GM23338 (cell line): ENCODE data around the gene GPSM1. TPM values are rescaled to one million over a fixed set of nuclear protein-coding genes. Genes with fewer than 3 reads are reported as not detected.

ENCODE experiments used
- ATAC-seq: fragments of 200-7000 bp; cut with Tn5 transposase; 3 replicates; pipeline ENCODE4 v1.9.1; 2020
- DNase-seq: peaks from one replicate; pipeline ENCODE4 v3.0.0-alpha.2; 2015; ENCODE audit warnings: low spot score
- H2AFZ ChIP-seq: fragments of 200-600 bp; sonication (generic); 2 replicates; pipeline ENCODE4 v1.8.0; 2016; ENCODE audit warnings: antibody characterized with exemption, mild to moderate bottlenecking, moderate library complexity
- H3F3A ChIP-seq: fragments of 200-600 bp; sonication (generic); replicated peaks from 2 replicates; pipeline ENCODE4 v1.8.0; 2017; ENCODE audit warnings: antibody characterized with exemption, mixed run types, low read depth
- H3K27ac ChIP-seq: fragments of 200-600 bp; sonication (generic); 2 replicates; pipeline ENCODE4 v1.6.1; 2016; ENCODE audit warnings: low read depth
- H3K27me3 ChIP-seq: fragments of 200-600 bp; sonication (generic); 2 replicates; pipeline ENCODE4 v1.8.0; 2016; ENCODE audit warnings: mild to moderate bottlenecking, mixed run types, moderate library complexity; ENCODE audit not compliant: insufficient read depth
- H3K36me3 ChIP-seq: fragments of 200-600 bp; sonication (generic); 2 replicates; pipeline ENCODE4 v1.8.0; 2016; ENCODE audit warnings: mild to moderate bottlenecking; ENCODE audit not compliant: insufficient read depth
- H3K4me1 ChIP-seq: fragments of 200-600 bp; sonication (generic); 2 replicates; pipeline ENCODE4 v1.8.0; 2016; ENCODE audit warnings: mild to moderate bottlenecking, moderate library complexity; ENCODE audit not compliant: insufficient read depth
- H3K4me2 ChIP-seq: fragments of 200-600 bp; sonication (generic); 2 replicates; pipeline ENCODE4 v1.7.1; 2017; ENCODE audit warnings: mixed run types
- H3K4me3 ChIP-seq: fragments of 200-600 bp; sonication (generic); 2 replicates; pipeline ENCODE4 v1.6.1; 2016; ENCODE audit warnings: mixed run types
- H3K79me2 ChIP-seq: fragments of 200-600 bp; sonication (generic); replicated peaks from 2 replicates; pipeline ENCODE4 v1.8.0; 2017; ENCODE audit warnings: mild to moderate bottlenecking; ENCODE audit not compliant: insufficient read depth
- H3K9me2 ChIP-seq: fragments of 200-600 bp; sonication (generic); 2 replicates; pipeline ENCODE4 v1.8.0; 2017; ENCODE audit not compliant: insufficient read depth
- H4K20me1 ChIP-seq: fragments of 200-600 bp; sonication (generic); replicated peaks from 2 replicates; pipeline ENCODE4 v1.8.0; 2017; ENCODE audit warnings: mild to moderate bottlenecking; ENCODE audit not compliant: insufficient read depth
- H3K27ac Mint-ChIP-seq: 2 replicates; pipeline ENCODE4 v1.8.0; 2020; ENCODE audit warnings: inconsistent platforms, mild to moderate bottlenecking, moderate library complexity, mixed read lengths
- H3K27me3 Mint-ChIP-seq: 3 replicates; pipeline ENCODE4 v1.8.0; 2022; ENCODE audit warnings: low read depth, mild to moderate bottlenecking, moderate library complexity, mixed read lengths, inconsistent platforms; ENCODE audit not compliant: insufficient read depth, poor library complexity
- H3K36me3 Mint-ChIP-seq: 3 replicates; pipeline ENCODE4 v1.8.0; 2021; ENCODE audit warnings: low read depth, mild to moderate bottlenecking, inconsistent platforms, moderate library complexity, mixed read lengths
- H3K4me1 Mint-ChIP-seq: 3 replicates; pipeline ENCODE4 v1.8.0; 2020; ENCODE audit warnings: mild to moderate bottlenecking, inconsistent platforms, mixed read lengths
- H3K4me3 Mint-ChIP-seq: 3 replicates; pipeline ENCODE4 v1.8.0; 2021; ENCODE audit warnings: moderate library complexity, mild to moderate bottlenecking, inconsistent platforms, mixed read lengths
- H3K9me3 Mint-ChIP-seq: 3 replicates; pipeline ENCODE4 v1.8.0; 2020; ENCODE audit warnings: moderate library complexity, mild to moderate bottlenecking, inconsistent platforms, mixed read lengths
- CREB1 ChIP-seq: fragments of 250-450 bp; sonication (Bioruptor Pico); IDR thresholded peaks from 2 replicates; pipeline ENCODE4 v1.5.0; 2020; ENCODE audit warnings: low read depth, mild to moderate bottlenecking, moderate library complexity
- ETS1 ChIP-seq: IDR thresholded peaks from 2 replicates; pipeline ENCODE4 v1.6.1; 2016; ENCODE audit warnings: antibody characterized with exemption
- JUNB ChIP-seq: IDR thresholded peaks from one replicate; pipeline ENCODE4 v1.6.1; 2016; ENCODE audit warnings: antibody characterized with exemption; ENCODE audit not compliant: unreplicated experiment
- REST ChIP-seq: IDR thresholded peaks from one replicate; pipeline ENCODE4 v1.6.1; 2018; ENCODE audit warnings: antibody characterized with exemption; ENCODE audit not compliant: unreplicated experiment
- STAT1 ChIP-seq: IDR thresholded peaks from one replicate; pipeline ENCODE4 v1.6.1; 2016; ENCODE audit warnings: antibody characterized with exemption; ENCODE audit not compliant: unreplicated experiment
- ZNF114 ChIP-seq: fragments of 250-450 bp; sonication (Bioruptor Pico); IDR thresholded peaks from 2 replicates; pipeline ENCODE4 v1.5.0; 2020; ENCODE audit warnings: mild to moderate bottlenecking, moderate library complexity
- ZNF331 ChIP-seq: fragments of 250-450 bp; sonication (Bioruptor Pico); IDR thresholded peaks from 2 replicates; pipeline ENCODE4 v1.5.0; 2020; ENCODE audit warnings: low read depth, mild to moderate bottlenecking, moderate library complexity
- ZNF462 ChIP-seq: fragments of 250-450 bp; sonication (Bioruptor Pico); IDR thresholded peaks from 2 replicates; pipeline ENCODE4 v1.5.0; 2020; ENCODE audit warnings: mild to moderate bottlenecking, moderate library complexity
- polyA plus RNA-seq: library from polyadenylated mRNA; unstranded; fragments of >200 nt; fragmentation: Nextera tagmentation; extraction: Ambion mirVana; gene quantifications from 2 replicates; pipeline ENCODE4 v1.2.1, GENCODE V29; 2016
- total RNA-seq: library from RNA; depleted of rRNA; stranded (reverse); fragments of >200 nt; shearing (Covaris generic); gene quantifications from 2 replicates; pipeline ENCODE4 v1.2.3, GENCODE V29; 2014

GPSM1 gene
- total and polyA plus RNA-seq, 2 experiments from 2014 or later: 4.8 to 23.2 TPM

- Mint-ChIP-seq H3K4me3 (no peak overlapping the region), H3K9me3 (no peaks in the 10 kb centered on the region), H3K36me3 (peaks cover 30% of the 10 kb centered on the region; the same call in 2 of the 3 replicates), H3K27me3 (no peaks in the 10 kb centered on the region), H3K27ac (no peak overlapping the region), H3K4me1 (no peaks in the 10 kb centered on the region)
- H3F3A ChIP-seq: 0 out of 2 replicates have a peak, but pooled peaks cover 3% of the 10 kb centered on the region
- H3K79me2 ChIP-seq: no peaks in the 10 kb centered on the region
- H3K4me3 ChIP-seq: no peak overlapping the region
- no peaks in the 10 kb centered on the region for H3K4me1 ChIP-seq
- no peaks in the 10 kb centered on the region for H3K27me3 ChIP-seq
- H3K27ac ChIP-seq: no peak overlapping the region
- DNase-seq (no peak), ATAC-seq (no peak)
- peaks cover 10% of the 10 kb centered on the region; the same call in 1 of the 2 replicates for H3K36me3 ChIP-seq
- H2AFZ ChIP-seq: no peak overlapping the region
- H4K20me1 ChIP-seq: peaks cover 6% of the 10 kb centered on the region; the same call in 1 of the 2 replicates
- H3K9me2 ChIP-seq: no peaks in the 10 kb centered on the region
- H3K4me2 ChIP-seq: no peak overlapping the region
- TF ChIP-seq REST (no peak), ZNF114 (CRISPR knock-in tag) (no peak), ETS1 (no peak), ZNF331 (CRISPR knock-in tag) (no peak)
Observed at GRCh38 chr9:136380381-136380780, 53.0 kb downstream of the GPSM1 start.

- no peak overlapping the region for H3K27ac ChIP-seq
- Mint-ChIP-seq H3K27ac (no peak overlapping the region), H3K4me3 (no peak overlapping the region), H3K36me3 (peaks cover 37% of the 10 kb centered on the region), H3K4me1 (no peaks in the 10 kb centered on the region), H3K27me3 (no peaks in the 10 kb centered on the region), H3K9me3 (no peaks in the 10 kb centered on the region)
- 0 out of 2 replicates have a peak, but pooled peaks cover 3% of the 10 kb centered on the region for H3F3A ChIP-seq
- H3K79me2 ChIP-seq: no peaks in the 10 kb centered on the region
- peaks cover 11% of the 10 kb centered on the region; the same call in 1 of the 2 replicates for H3K36me3 ChIP-seq
- no peak overlapping the region for H3K4me3 ChIP-seq
- H3K4me1 ChIP-seq: no peaks in the 10 kb centered on the region
- peaks cover 6% of the 10 kb centered on the region; the same call in 1 of the 2 replicates for H4K20me1 ChIP-seq
- no peak for DNase-seq
- no peaks in the 10 kb centered on the region for H3K9me2 ChIP-seq
- H3K4me2 ChIP-seq: no peak overlapping the region
- H3K27me3 ChIP-seq: no peaks in the 10 kb centered on the region
- H2AFZ ChIP-seq: no peak overlapping the region
- ATAC-seq: no peak
- no peak for TF ChIP-seq ZNF462 (CRISPR knock-in tag)
- no peak for TF ChIP-seq ZNF114 (CRISPR knock-in tag)
- no peak for TF ChIP-seq STAT1
- TF ChIP-seq JUNB: no peak
- no peak for TF ChIP-seq ETS1
- no peak for TF ChIP-seq CREB1 (CRISPR knock-in tag)
- no peak for TF ChIP-seq ZNF331 (CRISPR knock-in tag)
Observed at GRCh38 chr9:136381311-136381710, 54.0 kb downstream of the GPSM1 start.
